Limb (tissue), 2 donors: Measurements from ENCODE around the gene DNAJC2.

Experiments used
- DNase-seq, 2 donors: peaks; one replicate each; pipeline ENCODE4 v3.0.0-alpha.2; 2016; ENCODE audit errors: extremely low spot score in 2 of 2

DNAJC2 gene, protein sequence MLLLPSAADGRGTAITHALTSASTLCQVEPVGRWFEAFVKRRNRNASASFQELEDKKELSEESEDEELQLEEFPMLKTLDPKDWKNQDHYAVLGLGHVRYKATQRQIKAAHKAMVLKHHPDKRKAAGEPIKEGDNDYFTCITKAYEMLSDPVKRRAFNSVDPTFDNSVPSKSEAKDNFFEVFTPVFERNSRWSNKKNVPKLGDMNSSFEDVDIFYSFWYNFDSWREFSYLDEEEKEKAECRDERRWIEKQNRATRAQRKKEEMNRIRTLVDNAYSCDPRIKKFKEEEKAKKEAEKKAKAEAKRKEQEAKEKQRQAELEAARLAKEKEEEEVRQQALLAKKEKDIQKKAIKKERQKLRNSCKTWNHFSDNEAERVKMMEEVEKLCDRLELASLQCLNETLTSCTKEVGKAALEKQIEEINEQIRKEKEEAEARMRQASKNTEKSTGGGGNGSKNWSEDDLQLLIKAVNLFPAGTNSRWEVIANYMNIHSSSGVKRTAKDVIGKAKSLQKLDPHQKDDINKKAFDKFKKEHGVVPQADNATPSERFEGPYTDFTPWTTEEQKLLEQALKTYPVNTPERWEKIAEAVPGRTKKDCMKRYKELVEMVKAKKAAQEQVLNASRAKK

GRCh38 chr7:103344453-103345149 lies at the start of gene DNAJC2:
DNAJC2 (minus strand) TSS chr7:103344767; CDS start chr7:103344622, 145 bp downstream.
- peak; percentile 90 to 93 for DNase-seq

GRCh38 chr7:103391976-103392375 lies 47.4 kb upstream of the DNAJC2 start:
- no peak for DNase-seq

DNA sequence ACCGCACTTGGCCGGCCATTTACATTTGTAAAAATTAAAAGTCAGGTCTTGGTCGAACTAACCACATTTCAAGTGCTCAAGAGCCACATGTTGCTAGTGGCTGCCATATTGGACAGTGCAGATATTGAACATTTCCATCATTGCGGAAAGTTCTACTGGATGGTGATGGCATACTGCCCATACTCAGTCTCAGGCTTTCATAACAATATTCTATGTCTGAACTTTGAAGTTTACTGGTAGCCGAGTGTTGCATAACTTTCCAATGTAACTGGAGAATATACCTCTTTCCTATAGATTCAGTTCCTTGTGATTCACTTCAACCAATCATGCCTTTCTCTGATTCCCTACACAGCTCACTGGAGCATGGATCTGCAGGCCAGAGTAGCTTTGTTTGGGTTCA lies 46.6 kb upstream of the DNAJC2 start:
- no peak for DNase-seq

DNA sequence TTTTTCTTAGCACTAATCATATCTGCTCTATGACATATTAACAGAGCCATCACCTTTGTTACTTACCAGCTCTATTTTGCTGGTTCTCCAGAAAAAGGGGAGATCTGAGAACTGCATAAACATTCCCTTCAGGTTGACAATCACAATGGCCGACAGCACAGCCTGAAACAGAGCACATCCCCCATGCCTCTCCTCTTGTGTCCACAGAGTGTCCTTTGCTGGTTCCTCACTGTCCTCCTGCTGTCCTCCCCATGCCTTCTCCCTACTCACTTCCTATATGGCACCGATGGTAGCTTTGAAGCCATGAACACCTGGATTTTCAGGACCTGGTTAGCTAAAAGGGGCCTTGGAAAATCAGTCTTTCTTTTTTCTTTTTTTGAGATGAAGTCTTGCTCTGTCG lies 44.7 kb upstream of the DNAJC2 start:
- DNase-seq, result no peak

- DNase-seq, result no peak
These were observed 44.0 kb upstream of the DNAJC2 start for GRCh38 chr7:103388469-103389140.

DNA sequence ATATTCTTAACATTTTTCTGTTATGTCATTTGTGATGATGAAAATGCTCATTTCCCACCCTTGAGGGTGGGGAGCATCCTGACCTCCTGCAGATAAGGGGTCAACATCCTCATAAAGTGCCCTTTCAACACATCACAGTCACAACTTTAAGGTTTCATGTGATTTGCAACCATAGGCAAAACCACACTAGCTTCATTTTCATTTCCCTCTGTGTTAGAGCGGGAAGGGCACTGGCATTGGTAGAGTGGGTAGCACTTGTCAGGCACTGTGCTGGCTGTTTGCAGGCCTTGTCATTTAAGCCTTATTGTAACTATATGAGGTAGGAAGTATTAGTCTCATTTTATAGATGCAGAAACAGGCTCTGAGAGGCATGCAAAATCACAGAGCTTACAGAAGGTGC lies 42.7 kb upstream of the DNAJC2 start:
- no peak for DNase-seq

- DNase-seq, result no peak
These were observed 37.5 kb upstream of the DNAJC2 start for GRCh38 chr7:103382032-103382402.

DNA sequence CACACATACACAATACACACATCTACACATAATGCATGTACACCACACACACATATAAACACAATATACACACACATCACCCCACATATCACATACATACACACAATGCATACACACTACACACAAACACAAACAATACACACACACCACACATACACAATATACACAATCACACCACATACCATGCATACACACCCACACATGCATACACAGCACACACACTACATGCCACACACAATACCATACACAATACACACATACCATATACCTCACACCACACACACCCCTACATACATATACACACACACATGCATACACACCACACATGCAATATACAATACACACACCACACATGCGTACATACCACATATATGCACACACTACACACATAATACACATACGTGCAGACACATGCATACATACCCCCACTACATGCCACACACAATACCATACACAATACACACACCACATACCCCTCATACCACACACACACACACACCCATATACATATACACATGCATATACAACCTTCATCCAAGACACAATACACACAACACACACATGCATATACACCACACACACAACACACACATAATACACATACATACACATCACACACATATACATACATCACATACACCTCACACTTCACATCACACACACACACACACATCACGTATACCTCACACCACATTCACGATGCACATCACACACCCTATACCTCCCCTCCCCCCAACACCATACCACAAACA lies 36.9 kb upstream of the DNAJC2 start:
- no peak for DNase-seq

- DNase-seq, result no peak
These were observed 36.0 kb upstream of the DNAJC2 start for GRCh38 chr7:103380395-103381191.

DNA sequence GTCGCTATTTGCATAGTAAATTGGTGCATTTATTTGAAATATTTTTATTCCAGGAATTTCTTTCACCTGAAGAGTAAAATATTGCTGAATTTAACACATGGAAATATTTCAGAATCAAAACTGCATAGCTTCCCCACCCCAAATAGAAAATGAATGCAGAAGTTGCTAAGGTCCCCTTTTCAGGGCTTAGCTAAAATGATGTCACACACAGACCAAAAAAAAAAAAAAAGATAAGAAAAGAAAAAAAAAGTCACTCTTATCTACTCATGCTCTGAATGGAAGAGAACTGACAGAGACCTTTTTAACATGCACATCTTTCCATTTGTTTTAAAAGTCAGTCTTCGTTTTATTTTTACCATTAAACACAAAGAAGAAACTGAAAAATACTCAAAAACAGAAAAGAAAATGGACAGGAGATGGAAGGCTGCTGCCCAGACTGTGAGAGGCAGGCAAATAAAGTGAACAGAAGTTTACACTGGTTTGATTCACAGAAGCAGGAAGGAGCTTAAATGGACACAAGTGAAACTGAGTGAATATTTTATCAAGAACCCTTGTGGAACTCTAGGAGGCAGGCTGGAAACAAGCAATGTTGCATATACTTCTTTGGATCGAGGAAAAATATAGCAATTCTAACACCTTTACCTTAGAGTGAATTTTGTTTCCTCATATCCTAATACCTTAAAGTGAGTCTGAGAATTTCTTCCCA lies 34.9 kb upstream of the DNAJC2 start:
- DNase-seq, result no peak

- DNase-seq, result no peak
These were observed 29.5 kb upstream of the DNAJC2 start for GRCh38 chr7:103373866-103374643.

DNA sequence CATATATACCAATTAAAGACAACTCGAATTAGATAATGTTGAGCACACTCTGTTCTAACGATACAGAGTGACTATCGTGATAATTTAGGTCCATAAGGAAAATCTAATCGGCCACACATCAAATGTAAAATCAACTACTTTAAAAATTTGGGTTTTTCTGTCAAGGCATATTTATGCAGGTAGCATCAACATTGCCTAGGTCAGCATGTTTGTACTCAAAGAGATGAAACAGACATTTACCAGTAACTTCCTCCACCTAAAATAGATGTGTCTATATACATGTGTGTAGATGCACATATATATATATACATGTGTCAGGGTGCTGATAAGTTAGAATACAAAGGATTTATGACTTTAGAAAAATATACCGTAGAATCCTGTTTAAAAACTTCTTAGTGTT lies 24.9 kb upstream of the DNAJC2 start:
- no peak for DNase-seq

DNA sequence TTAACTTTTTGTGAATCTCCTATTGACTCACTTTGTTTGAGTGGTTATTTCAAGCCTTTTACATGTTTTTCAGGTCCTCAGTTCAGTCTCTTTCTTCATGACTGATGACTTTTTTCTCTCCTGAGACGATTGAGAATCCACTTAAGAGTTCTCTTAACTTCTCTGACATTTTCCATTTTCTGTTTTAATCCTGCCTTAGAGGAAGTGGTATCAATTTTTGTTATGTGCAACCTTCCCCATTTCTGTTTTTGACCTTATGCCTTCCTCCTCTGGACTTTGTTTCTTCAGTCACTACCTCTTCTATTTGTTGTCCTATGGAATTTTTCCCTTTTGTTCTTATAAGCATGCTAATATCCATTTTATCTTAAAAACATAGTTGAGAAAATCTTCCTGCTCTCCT lies 5.2 kb upstream of the DNAJC2 start:
- no peak for DNase-seq

DNA sequence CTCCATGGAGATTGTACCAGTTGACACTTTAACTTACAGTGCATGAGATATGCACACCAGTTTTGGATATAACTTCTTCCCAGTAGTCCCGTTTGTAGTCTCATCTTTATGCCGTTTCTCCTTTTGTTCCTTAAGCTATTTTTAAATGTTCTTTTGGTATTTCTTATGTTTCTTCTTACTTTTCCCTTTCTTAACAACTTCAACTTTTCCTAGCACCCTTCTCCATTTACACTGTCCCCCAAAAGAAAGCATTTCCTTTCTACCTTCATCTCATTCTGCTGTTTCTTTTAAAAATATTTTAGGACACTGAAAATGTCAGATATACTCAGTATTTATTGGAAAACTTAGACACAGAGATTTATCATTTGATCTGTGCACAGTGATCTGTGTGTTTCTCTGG lies 4.4 kb upstream of the DNAJC2 start:
- DNase-seq, result no peak

GRCh38 chr7:103348452-103348851 lies 3.9 kb upstream of the DNAJC2 start:
- DNase-seq, result no peak

- DNase-seq, result peak; percentile 84 to 90
These were observed 3.1 kb upstream of the DNAJC2 start, which contains the start of gene PSMC2 for GRCh38 chr7:103347507-103348267. PSMC2 (plus strand) TSS chr7:103347643; CDS start chr7:103347712, 69 bp downstream.

DNA sequence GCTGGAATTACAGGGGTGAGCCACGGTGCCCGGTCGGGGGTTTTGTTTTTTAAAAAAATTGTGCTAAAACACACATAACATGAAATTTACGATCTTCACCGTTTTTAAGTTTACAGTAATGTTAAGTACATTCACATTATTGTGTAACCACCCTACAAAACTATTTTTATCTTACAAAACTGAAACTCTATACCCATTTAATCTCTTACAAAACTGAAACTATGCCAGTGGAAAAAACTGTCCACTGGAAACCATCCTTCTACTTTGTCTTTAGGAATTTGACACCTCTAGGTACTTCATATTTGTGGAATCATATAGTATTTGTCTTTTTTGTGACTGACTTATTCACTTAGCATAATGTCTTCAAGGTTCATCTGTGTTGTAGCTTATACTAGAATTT lies 1.8 kb upstream of the DNAJC2 start:
- DNase-seq, result no peak
